HG02588 (cell line): Measurements from ENCODE around the gene GPRC5D.

Experiments
- ATAC-seq: cut with Tn5 transposase; IDR thresholded peaks from one replicate; pipeline ENCODE4 v1.9.1; 2021; ENCODE audit warnings: mild to moderate bottlenecking, moderate library complexity; ENCODE audit not compliant: unreplicated experiment

GPRC5D gene

DNA sequence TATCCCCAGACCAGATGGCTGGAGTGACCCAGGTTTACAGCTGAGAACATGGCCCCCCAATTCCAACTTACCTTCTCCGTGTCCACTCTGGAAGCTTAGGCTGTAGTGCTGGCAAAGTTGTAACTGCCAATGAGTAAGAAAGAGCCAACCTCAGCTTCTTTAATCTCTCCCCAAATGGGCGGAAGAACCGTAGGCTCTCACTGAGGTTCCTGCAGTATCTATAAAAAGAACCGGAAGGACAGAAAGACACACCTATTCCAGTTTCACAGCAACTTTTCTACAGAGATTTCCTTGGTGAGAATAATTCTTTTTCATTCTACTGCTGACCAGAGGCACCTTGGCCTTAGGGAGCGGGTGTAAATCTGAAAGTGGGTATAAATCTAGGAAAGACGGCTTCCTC, at the start of gene GPRC5D:
GPRC5D (minus strand) TSS at position 135 of the 400 bp plus-strand sequence. CDS start 1,786 bp downstream, outside the sequence.
- ATAC-seq = no peak

DNA sequence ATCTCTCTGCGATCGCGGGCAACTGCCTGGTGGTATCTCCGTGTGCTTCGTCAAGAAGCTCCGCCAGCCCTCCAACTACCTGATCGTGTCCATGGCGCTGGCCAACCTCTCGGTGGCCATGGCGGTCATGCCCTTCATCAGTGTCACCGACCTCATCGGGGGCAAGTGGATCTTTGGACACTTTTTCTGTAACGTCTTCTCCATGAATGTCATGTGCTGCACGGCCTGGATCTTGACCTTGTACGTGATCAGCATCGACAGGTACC, 49.7 kb upstream of the GPRC5D start:
- ATAC-seq = no peak

DNA sequence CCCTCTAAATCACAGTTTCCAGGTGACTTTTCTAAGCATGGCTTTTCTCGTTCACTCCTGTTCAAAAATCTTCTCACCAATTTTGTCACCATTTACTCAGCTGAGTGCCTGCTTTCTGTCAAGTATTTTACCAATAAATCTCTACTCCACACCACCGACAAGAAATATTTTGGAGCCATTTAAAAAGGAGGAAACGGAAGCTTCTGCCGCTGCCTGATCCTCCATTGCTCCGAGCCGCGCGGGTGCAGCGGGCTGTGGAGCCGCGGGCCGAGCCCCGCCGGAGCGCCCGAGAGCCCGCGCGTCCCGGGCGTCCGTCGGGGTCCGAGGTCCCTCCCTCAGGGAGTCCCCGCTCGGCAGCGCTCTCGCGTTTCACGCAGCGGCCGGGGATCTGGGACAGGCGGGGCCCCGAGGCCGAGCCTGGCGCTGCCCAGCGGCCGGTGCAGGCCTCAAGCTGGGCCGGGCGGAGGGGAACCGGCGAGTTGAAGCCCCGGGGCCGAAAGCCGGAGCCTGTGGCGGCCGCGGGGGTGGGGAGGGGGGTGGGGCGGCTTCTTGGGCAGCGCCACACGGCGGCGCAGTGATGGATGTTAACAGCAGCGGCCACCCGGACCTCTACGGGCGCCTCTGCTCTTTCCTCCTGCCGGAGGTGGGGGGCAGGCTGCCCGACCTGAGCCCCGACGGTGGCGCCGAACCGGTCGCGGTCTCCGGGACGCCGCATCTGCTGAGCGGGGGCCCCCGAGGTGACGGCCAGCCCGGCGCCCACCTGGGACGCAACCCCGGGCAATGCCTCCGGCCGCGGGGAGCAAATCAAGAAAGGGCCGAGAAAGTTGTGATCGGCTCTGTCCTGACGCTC, 49.2 kb upstream of the GPRC5D start:
- ATAC-seq = no peak

DNA sequence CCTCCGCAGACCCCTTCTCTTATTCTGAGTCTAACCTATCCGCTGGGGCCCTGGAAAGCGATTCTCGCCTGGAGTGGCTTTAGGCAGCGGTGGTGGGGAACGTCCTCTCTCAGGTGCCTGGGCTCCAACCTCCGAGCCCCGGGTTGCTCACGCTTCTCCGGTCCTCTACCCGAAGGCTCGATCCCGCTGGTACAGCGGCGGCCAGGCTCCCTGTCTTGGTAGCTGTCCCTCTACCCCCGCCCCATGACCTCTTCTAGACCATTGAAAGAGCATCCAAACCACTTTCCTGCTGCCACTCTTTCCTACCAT, 48.6 kb upstream of the GPRC5D start:
- no peak for ATAC-seq

DNA sequence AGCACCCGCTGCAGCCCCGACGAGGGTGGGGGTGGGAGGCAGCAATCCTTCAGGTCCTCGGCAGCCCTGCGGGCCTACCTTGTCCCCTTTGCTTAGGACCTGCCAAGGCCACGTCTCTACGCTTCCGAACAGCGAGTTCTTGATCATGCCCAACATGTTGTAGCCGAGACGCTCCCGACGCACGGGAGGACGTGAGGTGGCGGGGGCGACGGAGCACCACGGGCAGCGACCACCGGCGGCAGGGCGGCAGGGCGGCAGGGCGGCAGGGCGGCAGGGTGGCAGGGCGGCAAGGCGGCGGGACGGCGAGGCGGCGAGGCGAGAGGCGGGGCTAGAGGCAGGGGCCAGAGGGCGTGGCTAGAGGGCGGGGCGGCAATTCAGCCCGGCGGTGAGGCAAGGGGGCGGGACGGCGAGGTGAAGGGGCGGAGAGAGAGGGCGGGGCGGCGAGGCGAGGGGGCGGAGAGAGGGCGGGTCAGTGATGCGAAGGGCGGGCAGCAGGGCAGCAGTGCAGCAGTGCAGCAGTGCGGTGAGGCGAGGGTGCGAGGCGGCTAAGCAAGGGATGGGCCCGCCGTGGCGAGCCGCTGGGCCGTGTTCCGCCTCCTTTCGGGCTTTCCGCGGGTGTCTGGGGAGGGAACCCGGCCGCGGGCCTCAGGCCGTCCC, 48.1 kb upstream of the GPRC5D start, which contains the start of gene HEBP1:
HEBP1 (minus strand) TSS at position 307 of the 657 bp plus-strand sequence; CDS start at position 156, 151 bp downstream.
- ATAC-seq = peak; percentile 78

DNA sequence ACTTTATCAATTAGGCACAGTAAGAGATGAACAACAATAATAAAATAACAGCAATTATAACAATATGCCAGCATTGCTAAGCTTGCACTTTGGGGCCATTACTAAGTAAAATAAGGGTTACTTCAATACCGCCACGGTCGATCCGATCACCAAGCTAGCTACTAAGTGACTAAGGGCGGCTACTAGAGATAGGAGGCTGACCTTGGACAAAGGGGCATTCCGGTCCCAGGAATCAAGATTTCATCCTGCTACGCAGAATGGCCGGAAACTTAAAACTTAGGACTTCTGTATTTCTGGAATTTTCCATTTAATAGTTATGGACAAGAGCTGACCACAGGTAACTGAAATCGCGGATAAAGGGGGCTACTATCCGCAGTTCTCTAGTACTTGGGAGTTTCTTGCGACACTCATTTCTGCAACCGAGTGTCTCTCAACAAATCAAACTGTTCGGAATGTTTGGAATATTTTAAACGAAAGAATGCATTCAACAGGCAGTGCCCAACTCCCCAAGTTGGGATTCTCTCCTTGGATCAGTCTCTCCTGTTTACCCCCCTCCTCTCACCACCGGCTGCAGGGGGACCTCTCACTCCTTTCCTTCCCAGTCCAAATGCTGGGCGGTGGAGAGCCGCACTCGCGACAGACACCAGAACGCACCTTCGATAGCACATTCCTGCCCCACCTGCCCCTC, 47.4 kb upstream of the GPRC5D start:
- ATAC-seq = no peak

DNA sequence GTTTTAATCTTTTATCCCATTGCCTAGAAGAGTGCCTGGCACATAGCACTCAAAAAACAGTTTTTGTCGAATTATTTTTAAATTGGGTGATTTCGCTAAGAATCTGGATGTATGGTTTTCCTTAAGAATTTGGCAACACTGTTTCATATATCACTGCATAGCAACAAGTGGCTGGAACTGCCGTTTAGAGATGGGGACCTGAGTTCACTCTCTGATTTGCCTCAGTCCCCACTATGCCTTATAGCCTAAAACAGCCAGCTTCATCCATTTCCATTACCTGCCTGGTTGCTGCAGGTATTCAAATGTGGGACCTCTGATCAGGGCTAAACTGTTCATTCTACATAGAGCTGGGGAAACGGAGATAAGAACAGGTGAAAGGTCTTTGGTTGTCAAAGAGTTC, 46.3 kb upstream of the GPRC5D start:
- ATAC-seq = no peak

DNA sequence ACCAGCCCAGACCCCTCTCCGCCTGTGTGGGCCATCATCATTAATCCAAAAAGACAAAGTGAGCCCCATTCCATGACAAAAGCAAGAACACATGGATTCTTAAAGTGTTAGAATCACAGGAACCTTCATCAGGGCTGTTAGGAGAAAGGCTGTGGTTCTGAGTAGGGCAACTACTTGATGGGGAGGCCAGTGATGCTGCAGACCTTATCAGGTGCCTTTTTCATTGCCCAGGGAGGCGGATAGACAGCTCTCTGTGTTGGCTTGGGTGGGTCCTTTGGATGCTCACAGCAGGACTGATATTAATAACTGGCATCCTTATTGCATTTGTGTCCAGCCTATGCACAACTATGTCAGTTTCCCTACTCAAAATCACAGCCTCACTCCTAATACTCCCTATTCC, 45.8 kb upstream of the GPRC5D start:
- no peak for ATAC-seq

DNA sequence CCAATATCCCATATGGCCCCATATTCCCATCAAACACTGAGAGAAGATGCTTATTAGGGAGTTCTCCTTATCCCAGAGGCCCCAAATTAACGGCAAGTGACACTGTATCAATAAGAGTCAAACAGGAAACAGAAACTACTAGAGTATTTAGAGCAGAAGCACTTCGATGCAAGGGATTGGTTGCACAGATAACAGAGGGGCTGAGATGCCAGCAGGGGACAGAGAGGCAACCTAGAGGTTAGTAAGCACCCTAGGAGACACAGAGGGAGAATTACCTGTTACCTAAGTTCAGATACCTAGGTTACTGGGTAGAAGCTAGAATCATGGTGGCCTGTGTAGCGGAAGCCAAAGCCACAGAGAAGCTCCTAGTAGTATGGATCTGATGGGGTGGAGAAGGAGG, 45.2 kb upstream of the GPRC5D start:
- no peak for ATAC-seq

DNA sequence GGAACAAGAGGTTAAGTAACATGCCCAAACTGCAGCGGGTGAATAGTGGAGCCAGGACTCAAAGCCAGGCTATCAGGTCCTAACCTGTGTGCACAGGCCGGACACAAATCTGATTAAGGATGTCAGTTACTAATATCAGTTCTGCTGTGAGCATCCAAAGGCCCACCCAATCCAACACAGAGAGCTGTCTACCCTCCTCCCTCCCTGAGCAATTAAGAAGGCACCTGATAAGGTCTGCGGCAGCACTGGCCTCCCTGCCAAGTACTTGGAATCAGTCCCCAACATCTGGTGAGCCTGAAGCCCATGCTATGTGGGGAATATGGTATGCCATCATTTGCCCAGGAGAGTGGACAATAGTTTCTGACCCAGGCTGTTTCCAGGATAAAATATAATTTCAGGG, 44.2 kb upstream of the GPRC5D start:
- no peak for ATAC-seq

DNA sequence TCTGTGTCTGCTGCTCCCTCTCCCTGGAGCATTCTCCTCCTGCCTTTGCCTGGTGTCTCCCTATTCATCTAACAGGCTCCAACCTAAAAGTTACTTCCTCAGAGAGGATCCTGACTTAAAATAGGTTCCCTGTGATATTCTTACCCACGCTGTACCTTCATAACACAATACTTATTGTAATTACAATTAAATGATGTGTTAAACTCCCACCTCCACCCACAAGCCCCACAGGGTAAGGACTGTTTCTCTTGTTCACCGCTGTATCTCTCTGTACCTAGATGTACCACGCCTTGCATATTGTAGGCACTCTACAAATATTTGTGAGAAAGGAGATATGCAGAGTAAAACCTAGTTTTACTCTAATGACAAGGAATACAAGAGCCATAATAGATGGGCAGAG, 43.1 kb upstream of the GPRC5D start:
- ATAC-seq = no peak

DNA sequence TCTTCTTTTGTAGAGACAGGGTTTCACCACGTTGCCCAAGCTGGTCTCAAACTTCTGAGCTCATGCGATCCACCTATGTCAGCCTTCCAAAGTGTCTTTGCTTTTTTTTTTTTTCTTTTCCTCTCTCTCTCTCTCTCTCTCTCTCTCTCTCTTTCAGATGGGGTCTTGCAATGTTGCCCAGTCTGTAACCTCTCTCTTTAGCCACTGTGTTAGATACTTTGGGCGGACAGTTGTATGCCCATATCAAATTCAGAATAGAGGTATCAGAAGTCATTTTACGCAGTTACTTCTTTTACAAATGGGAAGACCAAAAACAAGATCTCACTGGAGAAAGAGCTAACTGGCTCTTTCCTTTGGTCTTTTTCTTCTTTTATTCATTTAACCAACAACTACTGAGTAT, 41.4 kb upstream of the GPRC5D start:
- ATAC-seq = no peak

DNA sequence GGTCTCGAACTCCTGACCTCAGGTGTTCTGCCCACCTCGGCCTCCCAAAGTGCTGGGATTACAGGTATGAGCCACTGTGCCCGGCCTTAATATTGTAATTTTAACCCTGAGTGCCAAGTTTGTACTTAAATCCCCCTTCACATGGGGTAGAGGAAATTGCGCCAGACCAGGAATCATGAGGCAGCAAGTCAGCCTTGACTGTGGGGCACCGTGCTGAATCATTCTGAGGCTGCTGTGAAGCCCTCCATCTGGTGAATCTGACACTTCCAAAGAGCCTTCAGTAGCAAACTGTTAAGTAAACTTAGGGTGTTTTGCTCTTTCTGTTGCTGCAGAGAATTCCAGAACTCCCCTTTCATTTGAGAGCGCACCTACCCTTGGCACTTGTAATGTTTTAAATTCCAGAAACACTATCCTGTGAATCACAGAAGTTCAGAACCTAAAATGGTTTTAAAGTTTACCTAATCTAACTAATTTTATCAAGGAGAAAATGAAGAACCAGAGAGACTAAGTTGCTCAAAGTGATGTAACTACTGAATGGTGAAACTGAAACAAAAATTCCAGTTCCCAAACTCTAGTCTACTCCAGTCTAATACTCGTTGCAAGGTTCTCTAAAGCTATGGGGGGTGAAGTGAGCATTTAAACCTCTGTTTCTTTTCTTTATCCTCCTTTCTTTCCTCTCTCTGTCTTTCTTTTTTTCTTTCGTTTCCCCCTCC, 40.6 kb upstream of the GPRC5D start:
- ATAC-seq = no peak

DNA sequence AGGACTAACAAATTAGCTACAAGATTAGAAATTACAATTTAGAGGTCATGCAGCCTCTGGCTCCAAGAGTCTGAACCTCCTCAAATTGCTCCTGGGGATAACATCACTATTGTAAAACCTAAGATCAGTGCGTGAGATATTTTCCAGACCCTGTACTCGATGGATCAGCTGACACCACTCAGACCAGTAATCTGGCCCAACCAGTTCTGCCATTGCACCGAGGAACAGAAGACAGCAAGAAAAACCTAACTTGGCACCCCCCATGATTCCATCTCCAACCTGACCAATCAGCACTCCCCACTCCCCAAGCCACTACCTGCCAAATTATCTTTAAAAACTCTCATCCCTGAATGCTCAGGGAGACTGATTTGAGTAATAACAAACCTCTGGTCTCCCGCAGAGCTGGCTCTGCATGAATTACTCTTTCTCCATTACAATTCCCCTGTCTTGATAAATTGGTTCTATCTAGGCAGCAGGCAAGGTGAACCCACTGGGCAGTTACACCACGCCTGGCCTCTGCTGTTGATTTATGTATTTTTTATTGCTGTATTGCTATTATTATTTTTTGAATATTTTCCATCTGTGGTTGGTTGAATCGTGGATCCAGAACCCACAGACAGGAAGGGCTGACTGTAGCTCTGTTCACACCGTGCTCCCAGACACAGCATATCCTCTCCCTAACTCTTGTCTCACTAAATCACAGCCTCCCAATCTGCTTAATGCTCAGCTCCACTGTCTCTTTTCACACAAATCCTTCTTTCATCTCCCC, 38.9 kb upstream of the GPRC5D start:
- no peak for ATAC-seq

DNA sequence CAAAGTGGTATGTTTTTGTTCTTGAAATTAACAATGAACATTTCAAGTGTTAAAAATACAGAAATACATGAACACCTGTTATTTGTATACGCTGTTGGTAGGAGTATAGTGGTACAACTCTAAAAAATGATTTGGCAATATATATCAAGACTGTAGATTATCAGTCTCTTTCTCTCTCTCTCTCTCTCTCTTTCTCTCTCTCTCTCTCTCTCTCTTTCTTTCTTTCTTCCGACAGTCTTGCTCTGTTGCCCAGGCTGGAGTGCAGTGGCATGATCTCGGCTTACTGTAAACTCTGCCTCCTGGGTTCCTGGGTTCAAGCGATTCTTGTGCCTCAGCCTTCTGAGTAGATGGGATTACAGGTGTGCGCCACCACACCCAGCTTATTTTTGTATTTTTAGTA, 35.5 kb upstream of the GPRC5D start:
- no peak for ATAC-seq

DNA sequence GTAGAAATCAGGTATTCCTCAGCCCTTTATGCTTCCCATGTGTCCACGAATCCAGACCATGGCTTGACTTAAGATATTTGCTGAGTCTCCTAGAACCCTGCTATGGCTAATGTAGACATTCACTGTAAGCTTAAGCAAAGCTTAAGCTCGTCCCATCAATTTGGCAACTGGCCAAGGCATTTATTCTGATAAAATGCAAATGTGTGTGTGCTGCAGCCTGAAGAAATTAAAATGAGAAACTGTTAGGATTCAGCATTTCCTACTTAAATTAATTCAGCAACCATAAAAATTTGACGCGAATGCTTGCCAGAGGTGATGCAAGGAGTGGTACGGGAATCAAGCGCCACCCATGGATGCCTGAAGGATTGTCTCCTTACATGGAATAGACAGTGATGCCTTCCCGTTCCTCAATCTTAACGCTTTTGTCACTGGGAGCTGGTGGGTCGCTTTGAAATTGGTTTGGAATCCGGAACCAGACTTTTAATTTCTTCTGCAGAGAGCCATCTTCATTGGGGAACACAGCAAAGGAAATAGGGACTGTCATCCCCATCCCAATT, 34.9 kb upstream of the GPRC5D start:
- no peak for ATAC-seq

DNA sequence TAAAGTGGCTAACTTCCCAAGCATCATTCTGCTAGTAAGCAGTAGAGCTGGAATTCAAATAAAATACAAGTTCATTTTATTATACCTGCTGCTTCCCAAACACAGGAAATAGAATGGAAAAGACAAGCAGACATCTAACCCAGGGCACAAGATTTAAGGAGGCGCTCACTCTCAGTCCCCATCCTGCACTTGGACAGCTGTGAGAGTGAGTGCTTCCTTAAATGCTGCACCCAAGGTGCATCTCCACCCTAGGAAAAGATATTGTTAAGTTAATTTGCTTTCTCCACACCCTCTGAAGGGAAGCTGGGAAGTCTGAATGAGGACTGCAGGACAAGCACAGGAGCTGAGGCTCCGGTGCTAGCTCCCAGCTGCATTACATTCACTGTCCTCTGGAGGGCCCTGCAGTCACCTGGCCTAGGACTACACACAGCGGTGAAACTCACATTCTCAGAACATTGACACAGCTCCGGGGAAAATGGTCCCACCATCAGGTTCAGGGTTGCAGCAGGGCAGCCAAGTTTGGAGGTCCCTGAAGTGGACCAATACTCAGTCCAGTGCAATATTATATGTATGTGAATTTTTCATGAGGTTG, 33.9 kb upstream of the GPRC5D start:
- ATAC-seq = no peak

DNA sequence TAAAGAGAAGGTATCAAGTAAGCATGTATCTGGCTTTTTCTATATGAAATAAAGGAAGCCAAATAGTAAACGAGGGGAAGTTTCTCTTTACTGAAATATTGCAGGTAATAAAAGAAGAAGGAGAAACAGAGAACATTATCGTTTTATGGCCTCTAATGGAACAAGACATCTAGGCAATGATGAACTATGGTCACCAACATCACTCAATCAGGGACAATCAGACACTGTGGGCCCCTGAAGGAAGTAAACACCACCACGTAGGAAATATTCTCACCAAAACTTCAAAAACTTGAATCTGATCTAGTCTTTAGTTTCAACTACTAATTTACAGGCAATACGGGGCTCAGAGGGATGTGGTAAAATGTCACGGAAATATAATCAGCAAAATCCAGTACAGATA, 32.2 kb upstream of the GPRC5D start:
- no peak for ATAC-seq

DNA sequence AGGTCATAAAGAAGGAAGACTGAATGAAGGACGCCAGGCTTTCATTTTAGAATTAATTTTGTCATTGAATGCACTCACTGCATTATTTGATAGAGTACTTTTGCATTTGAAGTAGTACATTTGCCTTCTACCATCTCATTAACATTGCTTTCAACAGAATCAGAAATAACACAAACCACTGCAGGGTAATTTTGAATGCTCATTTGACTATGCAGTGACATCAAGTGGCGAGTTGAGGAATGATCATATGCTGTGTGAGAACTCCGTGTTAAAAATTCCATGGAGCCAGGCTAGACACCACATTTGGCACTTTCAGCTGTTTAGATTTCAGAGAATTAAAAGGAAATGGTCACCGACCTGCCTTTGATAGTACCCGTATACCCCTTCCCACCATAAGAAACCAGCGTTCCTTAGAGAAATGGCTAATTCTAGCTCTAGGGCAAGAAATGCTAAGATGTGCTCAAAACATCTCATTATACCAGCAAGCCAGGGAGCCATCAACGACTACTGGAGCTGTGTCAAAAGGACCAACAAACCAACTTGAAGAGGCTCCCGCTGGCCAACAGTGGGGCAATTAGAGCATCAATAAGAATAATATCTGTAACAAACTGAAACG, 31.6 kb upstream of the GPRC5D start:
- no peak for ATAC-seq

DNA sequence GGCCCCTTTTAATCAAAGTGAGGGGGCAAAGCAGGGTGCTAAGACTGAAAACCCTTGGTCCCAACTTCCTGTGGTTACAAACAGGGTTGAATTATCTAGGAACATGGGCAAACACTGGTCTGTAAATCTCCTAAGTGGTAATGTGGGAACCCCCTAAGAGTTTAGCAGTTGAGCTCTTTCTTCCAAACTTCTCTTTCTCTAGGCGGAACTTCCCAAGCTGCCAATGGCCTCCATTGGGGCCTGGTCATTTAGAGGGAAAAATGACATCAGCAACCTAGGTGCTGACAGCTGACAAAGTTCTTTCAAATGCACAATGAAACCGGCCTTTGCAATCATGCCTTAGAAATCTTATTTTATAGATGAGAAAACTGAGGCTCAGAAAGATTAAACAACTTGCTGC, 30.4 kb upstream of the GPRC5D start:
- ATAC-seq = no peak
